GM12801 (cell line): ENCODE measurements around the gene MEGF8.

Experiments used
- TF ChIP-seq, protein P1 (sequence below): IDR thresholded peaks from one replicate; pipeline ENCODE4 v1.5.1; 2011; ENCODE audit warnings: control low read depth; ENCODE audit not compliant: insufficient read length; ENCODE audit errors: extremely low read depth

The MEGF8 gene

DNA sequence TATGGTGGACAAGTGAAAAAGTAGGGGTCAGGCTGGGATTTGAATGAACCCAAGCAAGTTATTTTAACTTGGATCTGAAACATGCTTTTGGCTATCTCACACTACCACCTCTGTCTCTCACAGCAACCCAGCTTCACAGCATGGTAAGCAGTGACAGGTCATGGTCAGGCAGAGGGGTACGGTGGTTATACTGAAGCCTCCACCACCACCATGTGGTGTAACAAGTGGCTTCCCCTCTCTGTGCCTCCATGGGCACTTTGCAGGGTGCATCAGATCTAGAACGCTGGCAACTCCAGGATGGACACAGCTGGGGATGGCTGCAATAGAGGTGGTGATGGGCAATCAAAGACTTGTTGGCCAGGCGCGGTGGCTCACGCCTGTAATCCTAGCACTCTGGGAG, 13.1 kb upstream of the MEGF8 start:
- TF ChIP-seq, protein P1, sequence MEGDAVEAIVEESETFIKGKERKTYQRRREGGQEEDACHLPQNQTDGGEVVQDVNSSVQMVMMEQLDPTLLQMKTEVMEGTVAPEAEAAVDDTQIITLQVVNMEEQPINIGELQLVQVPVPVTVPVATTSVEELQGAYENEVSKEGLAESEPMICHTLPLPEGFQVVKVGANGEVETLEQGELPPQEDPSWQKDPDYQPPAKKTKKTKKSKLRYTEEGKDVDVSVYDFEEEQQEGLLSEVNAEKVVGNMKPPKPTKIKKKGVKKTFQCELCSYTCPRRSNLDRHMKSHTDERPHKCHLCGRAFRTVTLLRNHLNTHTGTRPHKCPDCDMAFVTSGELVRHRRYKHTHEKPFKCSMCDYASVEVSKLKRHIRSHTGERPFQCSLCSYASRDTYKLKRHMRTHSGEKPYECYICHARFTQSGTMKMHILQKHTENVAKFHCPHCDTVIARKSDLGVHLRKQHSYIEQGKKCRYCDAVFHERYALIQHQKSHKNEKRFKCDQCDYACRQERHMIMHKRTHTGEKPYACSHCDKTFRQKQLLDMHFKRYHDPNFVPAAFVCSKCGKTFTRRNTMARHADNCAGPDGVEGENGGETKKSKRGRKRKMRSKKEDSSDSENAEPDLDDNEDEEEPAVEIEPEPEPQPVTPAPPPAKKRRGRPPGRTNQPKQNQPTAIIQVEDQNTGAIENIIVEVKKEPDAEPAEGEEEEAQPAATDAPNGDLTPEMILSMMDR, result no peak

DNA sequence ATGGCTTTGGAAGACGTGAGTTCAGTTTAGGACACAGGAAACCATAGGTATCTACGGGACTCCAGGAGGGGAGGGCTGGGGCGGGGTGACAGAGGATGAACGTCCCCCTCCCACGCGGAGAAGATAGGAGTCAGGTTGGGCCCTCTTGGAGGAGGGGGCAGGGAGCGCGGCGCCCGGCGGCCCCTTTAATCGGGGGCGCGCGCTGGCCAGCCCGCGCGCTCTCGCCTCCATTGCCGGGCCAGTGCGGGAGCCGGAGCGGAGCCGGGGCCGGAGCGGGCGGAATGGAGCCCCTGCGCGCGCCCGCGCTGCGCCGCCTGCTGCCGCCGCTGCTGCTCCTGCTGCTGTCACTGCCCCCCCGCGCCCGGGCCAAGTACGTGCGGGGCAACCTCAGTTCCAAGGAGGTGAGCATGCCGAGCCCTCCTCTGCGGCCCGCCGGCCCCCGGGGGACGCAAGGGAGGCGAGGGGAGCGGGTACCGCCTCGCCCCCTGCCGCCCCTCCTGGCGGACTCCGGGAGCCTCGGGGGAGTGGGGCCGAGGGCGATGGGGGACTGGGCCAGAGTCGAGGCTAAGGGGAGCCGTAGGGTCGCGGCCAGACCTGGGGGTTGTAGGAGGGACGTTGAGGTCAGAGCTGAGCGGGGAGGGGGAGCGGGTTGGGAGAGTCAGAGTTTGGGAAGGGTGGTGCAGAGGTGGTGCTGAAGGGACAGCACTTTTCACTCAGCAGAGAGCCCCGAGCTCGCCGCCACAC, 12.2 kb upstream of the MEGF8 start, which contains the start of gene TMEM145:
TSS of gene TMEM145 (plus strand) at position 214 of the 744 bp plus-strand sequence. CDS start at position 282, 68 bp downstream.
- TF ChIP-seq, protein P1, result no peak

DNA sequence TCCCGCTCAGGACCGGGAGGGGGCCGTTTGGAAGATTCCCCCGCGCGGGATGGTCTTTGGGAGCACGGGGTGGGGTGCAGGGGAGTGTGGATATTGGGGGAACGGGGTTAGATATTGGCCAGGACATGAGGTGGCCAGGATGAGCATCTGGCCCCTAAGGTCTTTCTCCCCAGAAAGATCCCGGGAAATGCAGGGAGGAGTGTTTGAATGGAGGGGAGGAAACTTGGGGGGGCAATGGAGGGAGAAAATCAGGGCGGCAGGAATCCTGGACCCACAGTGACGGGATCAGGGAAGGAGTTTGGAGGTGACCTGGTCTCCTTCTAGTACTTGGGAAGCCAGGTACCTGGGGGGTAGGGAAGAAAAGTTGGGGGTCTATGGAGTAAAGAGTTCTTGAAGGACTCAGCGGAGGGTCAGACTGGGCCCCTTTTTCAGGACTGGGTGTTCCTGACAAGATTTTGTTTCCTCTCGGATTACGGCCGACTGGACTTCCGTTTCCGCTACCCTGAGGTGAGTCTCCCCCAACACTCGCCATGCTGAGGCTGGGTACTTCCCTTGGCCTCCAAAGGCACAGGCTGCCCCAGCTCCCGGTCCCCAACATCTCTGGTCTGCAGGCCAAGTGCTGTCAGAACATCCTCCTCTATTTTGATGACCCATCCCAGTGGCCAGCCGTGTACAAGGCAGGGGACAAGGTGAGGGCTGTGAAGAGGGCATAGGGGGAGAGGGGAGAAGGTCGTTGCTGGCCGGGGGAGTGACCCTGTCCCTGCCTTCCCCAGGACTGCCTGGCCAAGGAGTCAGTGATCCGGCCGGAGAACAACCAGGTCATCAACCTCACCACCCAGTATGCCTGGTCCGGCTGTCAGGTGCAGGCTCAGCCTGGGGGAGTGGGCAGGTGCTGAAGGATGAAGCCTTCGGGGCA, 11.3 kb upstream of the MEGF8 start:
- TF ChIP-seq, protein P1, result no peak

DNA sequence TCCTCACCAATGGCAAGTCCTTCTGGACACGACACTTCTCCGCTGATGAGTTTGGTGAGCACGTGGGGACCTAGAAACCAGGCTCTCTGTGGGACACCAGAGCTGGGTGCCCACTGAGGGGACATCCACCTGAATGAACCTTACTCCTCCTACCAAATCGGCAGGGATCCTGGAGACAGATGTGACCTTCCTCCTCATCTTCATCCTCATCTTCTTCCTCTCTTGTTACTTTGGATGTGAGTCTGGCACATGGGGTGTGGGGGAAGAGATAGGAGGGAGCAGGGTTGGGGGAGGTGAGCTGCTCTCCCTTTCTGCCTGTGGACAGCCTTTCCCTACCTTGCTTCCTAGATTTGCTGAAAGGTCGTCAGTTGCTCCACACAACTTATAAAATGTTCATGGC, 10.4 kb upstream of the MEGF8 start:
- TF ChIP-seq, protein P1, result no peak

DNA sequence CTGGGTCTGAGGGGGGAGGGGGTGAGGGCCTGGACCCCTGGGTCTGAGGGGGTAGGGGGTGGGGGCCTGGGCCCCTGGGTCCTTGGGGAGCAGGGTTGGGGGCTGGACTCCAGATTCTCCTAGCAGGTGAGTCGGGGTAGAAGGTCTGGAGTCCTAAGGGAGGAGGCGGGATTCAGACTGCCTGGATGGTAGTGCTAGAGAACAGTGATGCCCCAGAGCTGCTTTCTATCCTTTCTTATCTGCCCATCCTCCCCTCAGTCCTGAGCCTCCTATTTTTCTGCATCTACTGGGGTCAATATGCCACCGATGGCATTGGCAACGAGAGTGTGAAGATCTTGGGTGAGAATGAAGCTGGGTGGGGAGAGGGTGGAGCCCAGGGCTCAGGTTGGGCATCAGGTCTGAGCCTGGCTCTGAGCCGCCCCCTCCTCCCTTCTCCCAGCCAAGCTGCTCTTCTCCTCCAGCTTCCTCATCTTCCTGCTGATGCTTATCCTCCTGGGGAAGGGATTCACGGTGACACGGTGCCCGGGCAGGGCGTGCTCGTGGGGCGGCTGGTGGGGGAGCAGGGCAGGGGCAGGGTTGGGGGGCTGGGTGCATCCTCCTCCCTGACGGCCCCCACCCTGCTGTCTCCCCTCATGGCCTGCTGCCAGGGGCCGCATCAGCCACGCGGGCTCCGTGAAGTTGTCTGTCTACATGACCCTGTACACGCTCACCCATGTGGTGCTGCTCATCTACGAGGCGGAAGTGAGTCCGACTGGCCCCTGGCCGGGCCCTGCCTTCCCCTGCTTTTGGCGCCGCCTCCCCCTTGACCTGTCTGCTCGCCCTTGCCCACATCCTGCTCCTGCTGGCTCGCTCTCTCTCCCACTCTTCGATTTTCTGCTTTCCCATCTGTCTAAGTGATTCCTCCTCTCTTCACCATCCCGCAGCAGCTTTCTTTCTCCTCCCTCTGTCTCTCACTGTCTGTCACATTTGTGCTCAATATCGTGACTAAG, 8.9 kb upstream of the MEGF8 start:
- TF ChIP-seq, protein P1, result no peak

DNA sequence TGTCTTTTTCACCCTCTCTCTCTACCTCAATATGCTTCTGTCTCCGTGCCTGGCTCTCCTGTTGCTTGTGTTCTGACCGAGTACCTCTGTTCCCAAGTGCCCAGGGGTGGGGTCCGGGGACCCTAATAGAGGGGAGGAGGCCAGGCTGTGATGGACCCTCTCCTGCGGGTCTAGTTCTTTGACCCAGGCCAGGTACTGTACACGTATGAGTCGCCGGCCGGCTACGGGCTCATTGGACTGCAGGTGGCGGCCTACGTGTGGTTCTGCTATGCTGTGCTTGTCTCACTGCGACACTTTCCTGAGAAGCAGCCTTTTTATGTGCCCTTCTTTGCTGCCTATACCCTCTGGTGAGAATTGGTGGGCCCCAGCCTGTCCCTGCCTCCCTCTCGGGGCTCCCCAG, 7.9 kb upstream of the MEGF8 start:
- TF ChIP-seq, protein P1, result no peak
